Measurements from ENCODE around the gene PTN.
A peak's percentile ranks its signal among the peaks of the same experiment; 100 is the strongest.

Gene PTN

GRCh38 chr7:137343281-137343841 is at the start of gene PTN:
Gene PTN (minus strand): TSS chr7:137343733. CDS start chr7:137254973, 88,760 bp downstream.
- no peak for DNase-seq

DNA sequence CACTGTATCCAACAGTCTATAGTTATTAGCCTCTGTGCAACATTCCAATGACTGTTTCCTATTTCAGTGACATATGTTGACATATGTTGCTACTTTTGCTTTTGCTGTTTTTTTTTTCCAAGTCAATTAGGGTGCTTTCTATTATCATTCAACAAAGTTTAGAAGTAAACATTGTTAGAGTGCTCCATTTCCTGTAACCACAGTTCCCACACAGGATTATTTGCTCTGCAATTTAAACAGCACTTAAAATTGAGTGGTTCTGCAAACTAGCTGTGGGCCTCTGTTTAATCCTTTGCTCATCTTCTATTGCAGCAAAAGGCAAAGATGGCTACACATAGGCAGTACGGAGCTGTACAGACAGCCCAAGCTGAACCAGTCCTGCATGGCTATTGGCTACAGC is 46.5 kb upstream of the PTN start:
- no peak for DNase-seq

GRCh38 chr7:137388916-137389315 is 45.4 kb upstream of the PTN start:
- no peak for DNase-seq

DNA sequence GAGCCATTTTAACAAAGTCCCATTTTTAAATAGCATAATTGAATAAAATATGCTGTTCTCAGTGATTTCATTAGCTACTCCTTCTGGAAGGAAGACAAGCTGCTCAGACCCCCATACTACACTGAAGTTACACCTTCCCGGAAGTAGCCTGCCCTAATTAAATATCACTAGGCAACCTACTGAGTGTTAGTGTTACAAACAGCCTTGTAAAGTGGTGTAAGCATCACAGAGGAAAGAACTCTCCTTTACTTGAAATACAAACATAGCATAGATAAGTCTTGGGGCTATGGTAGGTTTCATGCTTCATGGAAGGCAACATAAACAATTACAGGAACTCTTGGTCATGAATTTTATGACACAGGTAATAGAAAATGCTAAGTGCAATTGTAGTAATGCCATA is 43.4 kb upstream of the PTN start:
- DNase-seq: no peak

DNA sequence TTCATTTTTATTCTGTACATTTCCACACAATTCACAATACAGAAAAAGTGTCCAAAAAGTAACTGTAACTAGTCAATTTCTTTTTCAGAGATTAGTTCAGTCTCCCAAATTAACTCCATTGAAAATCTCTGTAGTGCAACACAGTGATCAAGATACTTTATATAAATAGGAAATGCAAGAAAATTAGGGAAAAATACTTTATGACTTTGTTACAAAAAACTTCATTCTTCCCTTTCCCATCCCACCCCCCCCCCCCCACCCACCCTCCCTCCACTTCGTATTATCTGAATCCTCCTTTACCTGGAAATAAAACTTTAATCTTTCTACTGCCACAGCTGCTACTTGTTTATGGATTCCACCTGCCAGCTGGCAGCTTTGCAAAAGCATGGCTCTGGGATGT is 37.5 kb upstream of the PTN start:
- DNase-seq: no peak

GRCh38 chr7:137373507-137373906 is 30.0 kb upstream of the PTN start:
- DNase-seq: no peak

DNA sequence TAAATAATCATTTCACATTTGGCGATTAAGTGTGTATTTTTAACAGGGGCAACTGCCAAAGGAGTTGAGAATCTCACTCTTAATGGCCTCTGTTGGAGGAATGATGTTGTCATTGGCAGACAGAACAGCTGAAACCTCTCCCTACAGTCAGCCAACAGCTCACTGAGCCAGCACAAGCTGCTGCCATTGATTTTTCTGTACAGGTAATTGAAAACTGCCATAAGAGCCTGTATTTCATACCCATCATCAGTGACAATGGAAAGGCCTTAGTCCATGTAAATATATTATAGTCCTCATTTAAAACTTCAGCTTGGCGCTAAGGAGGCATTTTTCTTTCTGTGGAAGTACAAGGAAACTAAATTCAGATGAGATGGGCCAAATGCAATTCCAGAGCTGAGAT is 28.1 kb upstream of the PTN start:
- DNase-seq: peak; percentile 50

DNA sequence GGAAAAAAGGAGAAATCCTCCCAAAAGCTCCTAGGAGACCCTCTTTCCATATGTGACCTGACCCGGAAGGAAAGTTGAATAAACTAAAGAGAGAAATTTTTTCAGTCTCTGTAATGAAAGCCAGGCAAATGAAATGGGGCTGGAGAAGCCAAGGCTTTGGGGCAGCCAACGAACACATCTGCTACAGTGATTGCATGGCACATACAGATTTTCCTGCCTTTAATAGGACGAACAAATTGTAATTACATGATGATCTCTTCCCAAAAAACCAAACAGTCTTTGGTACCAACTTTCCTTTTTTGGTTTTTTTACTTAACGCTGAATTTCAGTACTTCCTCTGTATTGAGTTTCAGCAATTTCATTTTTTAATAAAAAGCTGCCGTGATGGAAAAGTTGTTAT is 23.5 kb upstream of the PTN start:
- DNase-seq: no peak

DNA sequence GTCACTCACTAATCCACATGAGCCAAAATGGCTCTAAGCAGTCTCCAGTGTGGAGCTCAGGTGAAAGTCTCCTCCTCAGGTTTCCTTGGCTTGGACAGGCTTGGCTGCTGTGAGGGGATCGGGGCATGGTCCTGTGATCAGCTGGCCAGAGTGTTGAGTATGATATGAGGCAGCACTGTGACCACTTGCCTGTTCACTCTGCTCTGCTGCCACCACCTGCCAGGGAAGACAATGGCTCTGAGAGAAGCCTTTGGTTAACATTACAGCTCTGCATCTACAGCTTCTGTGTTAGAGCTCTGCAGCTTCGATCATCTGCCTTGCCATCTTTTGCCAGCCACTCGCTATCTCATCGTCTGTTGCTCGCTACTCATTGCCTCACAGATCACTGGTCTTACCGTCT is 20.1 kb upstream of the PTN start:
- DNase-seq: no peak

DNA sequence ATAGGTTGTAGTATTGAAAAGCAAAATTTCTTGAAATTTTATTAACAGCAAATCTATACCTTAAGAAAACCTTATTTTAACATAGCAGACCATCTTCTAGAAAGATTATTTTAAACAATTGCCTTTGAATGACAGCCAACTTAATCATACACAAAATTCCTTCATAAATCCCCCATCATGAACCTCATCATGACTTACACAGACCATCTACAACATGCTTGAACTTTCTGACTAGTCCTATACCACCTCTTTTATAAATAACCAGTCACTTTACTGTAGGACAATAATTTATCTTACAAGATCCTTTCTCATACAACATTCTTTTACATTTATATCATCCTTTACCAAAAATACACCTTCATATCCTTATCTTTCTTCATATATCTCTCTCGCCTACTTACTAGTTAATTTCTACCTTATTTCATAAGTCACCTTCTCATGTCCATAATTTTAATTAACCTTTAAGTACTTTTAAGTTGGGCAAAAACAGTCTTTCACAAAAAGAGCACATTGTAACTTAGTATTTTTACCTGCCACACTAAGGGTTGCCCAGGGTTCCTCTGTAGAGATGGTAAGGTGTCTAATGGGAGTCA is 16.6 kb upstream of the PTN start:
- no peak for DNase-seq

- DNase-seq: peak; percentile 71
These were observed 11.4 kb upstream of the PTN start for GRCh38 chr7:137354961-137355360.

GRCh38 chr7:137354396-137354795 is 10.9 kb upstream of the PTN start:
- DNase-seq: peak; percentile 78

DNA sequence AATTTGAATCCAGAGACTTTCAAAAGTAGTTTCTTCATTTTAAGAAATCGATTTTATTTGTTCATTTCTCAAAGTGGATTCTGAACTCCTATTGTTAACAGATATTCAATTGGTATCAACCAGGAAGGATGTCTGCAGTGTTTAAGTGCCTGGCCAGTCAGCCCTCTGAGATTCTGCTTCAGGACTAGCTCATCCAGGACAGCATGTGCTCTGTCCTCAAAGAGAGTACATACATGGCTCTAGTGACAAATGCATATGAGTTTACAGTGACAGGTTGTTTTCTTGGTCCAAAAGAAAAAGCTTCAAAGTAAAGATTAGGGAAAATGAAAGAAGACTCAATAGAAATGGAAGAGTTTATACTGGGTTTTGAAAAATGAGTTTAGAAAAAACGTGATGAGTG is 8.4 kb upstream of the PTN start:
- DNase-seq: no peak

GRCh38 chr7:137345799-137346449 is 2.4 kb upstream of the PTN start:
- no peak for DNase-seq

DNA sequence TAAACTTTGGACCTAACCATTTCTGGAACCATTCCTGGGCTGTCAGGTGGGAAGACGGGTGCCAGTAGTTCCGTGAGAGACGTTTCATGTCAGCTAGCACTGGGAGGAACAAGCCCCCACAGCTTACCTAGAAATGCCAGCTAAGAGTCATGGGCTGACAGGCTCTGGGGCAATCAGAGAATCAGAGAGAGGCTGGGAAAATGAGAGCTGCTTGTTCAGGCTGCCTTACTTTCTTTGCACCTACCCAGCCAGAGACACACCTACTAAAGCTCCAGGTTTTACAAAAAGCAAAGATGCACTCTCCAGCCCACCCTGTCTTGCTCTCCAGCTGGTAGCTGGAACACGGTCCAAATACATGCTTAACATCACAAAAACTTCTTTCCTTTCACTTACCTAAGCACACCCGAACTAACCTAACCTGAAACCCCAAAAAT is 688 bp downstream of the PTN start:
- no peak for DNase-seq

- no peak for DNase-seq
These were observed 1.3 kb downstream of the PTN start for GRCh38 chr7:137342265-137342664.

DNA sequence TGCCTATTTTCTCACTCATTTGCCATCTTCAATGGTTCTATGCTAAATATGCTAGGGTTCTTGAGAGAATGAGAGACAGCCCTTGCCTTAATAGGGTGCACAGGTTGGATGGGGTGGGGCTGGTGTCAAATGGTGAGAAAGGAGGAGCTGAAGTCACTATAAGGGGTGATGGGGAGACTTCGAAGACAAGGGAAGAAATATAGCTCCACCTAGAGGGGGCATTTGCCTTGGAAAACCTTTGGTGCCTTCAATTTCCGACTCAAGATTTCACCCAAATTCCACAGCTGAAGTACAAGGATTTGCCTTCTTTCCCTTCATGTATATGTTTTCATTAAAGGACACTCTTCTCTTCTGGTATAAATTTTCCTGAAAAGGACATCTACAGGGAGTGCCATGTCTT is 5.6 kb downstream of the PTN start:
- no peak for DNase-seq

GRCh38 chr7:137335814-137336213 is 7.7 kb downstream of the PTN start:
- no peak for DNase-seq

DNA sequence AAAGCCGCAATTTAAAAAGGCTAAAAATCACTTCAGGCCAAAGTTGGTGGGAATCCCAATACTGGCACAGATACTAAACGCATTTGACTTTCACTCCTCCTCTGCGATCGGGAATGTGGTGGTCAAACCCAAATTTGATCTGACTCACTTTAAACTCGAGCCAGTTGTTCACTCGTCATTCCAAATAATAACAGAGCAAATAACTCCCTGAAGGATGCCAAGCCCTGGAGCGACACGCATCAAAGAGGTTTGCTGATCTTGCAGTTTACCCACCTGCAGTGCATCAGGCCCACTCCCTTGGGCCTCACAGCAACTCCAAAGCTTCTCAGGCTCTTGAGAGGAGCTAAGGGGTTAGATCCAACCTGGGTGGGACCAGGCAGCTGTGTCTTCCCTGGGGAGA is 12.2 kb downstream of the PTN start:
- DNase-seq: peak; percentile 48

- no peak for DNase-seq
These were observed 14.1 kb downstream of the PTN start for GRCh38 chr7:137329411-137329810.

DNA sequence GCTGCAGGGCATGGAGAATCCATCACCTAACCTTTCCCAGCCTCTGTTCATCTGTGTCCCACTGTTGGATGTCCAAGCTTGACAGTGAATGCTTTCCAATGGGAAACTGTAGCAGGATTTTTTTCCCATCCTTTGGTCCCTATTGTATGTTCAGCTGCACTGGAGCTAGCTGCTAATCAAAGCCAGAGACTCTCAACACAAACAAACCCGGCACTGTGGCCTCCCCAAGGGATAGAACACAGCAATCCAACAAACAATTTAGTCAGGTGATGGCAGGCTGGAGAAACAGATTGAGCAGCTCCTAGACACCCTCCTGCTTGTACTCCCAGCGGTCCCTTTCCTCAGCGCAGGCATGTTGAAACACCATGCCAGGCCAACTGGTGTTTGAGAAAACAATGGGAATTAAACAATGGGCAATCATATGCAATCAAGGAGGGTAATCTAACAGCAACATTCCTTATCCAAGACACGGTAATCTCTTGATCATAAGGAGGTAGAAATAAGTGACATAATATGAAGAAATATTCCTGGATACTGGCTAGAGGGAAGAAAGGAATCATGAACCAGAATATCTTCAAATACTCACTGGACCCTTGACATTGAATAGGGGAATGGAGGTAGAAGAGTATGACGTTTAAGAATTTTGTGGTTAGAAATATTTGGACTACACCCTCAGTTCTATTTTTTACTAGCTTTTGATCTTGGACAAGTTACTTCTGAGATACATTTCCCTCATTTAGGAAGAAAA is 15.0 kb downstream of the PTN start:
- DNase-seq: no peak

DNA sequence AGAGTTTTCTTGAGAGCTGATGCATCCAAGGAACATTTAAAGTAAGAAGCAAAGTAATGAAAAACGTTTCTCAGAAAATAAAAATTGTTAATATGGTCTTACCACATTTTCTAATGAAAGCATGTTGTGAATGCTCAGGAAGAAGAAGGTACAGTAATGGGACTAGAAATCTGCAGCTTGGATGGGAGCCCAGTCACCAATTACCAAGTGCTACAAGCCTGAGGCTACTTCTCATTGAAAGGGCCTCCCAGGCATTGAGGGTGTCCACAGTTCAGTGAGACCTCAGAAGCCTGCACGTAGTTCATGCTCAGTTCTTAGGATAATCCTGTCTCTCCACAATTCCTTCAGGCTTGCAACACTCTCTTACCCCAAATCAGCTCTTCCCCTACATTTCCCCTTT is 17.6 kb downstream of the PTN start:
- DNase-seq: peak; percentile 54

- DNase-seq: no peak
These were observed 18.5 kb downstream of the PTN start for GRCh38 chr7:137324796-137325696.

All from NCI-H446 treated with DMSO at 0.1 percent for 48 hours (cell line).